Kidney epithelial cell (primary cell): ENCODE results near the gene ALK. TPM values are rescaled to one million over a fixed set of nuclear protein-coding genes. Genes with fewer than 3 reads are reported as not detected.

Source experiments
- DNase-seq: peaks from one replicate; pipeline ENCODE4 v3.0.0-alpha.2; 2010; ENCODE audit warnings: low read depth
- H3K27me3 ChIP-seq: 2 replicates; pipeline ENCODE4 v1.6.0; 2011; ENCODE audit warnings: low read length; ENCODE audit not compliant: control insufficient read depth, insufficient read depth
- H3K36me3 ChIP-seq: 2 replicates; pipeline ENCODE4 v1.5.1; 2011; ENCODE audit warnings: low read length; ENCODE audit not compliant: control insufficient read depth, insufficient read depth
- H3K4me3 ChIP-seq: 2 replicates; pipeline ENCODE4 v1.5.1; 2011; ENCODE audit warnings: low read depth, mild to moderate bottlenecking, control low read depth, low read length
- total RNA-seq: library from RNA; depleted of rRNA; stranded (reverse); fragments of >200 nt; gene quantifications from 2 replicates; pipeline ENCODE4 v1.2.3, GENCODE V29; 2015
- TF ChIP-seq, protein P1 (sequence below): IDR thresholded peaks from 2 replicates; pipeline ENCODE4 v1.5.1; 2011; ENCODE audit warnings: mild to moderate bottlenecking, moderate library complexity, low read length, control low read depth, inconsistent platforms; ENCODE audit not compliant: insufficient read depth, poor library complexity, severe bottlenecking

Gene ALK
- total RNA-seq, 1 donor from 2014 or later: not detected

DNA sequence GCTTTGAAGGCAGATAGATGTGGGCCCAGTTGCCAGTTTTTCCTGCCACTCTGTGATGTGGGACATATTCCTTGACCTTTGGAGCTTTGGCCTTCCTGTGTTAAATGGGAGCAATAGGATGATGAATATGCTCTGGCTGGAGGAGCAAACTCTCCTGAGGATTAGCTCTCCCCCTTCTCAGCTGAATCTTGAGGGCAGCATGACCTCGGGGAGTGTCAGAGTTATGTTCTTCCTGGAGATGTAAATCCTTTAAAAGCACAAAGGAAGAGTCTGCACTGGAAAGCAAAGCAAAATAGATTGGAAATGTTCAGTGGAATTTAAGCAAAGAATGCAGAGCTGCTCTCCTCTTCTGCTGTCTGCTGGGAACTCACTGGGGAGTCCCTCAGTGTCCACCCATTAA is 160.1 kb downstream of the ALK start:
- H3K36me3 ChIP-seq: no peaks in the 10 kb centered on the region
- TF ChIP-seq, protein P1, sequence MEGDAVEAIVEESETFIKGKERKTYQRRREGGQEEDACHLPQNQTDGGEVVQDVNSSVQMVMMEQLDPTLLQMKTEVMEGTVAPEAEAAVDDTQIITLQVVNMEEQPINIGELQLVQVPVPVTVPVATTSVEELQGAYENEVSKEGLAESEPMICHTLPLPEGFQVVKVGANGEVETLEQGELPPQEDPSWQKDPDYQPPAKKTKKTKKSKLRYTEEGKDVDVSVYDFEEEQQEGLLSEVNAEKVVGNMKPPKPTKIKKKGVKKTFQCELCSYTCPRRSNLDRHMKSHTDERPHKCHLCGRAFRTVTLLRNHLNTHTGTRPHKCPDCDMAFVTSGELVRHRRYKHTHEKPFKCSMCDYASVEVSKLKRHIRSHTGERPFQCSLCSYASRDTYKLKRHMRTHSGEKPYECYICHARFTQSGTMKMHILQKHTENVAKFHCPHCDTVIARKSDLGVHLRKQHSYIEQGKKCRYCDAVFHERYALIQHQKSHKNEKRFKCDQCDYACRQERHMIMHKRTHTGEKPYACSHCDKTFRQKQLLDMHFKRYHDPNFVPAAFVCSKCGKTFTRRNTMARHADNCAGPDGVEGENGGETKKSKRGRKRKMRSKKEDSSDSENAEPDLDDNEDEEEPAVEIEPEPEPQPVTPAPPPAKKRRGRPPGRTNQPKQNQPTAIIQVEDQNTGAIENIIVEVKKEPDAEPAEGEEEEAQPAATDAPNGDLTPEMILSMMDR: no peak
- no peak for DNase-seq
- no peaks in the 10 kb centered on the region for H3K27me3 ChIP-seq
- no peak overlapping the region for H3K4me3 ChIP-seq

DNA sequence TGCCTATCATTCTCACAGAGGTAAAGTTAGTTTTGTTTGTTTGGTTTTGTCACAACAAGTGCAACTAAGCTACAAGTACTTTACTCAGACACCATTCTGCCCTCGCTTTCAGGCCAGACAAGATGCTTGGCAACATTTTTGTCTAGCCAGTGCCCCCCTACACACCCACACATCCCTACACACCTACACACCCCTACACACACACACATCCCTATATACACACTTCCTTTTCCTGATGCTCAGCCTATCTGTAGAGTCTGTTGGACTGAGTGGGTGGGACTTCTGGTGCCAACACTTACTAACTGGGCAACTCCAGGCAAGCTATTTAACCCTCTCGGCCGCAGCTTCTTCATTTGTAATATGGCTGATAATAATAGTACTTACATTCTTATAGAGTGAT is 161.4 kb downstream of the ALK start:
- no peaks in the 10 kb centered on the region for H3K27me3 ChIP-seq
- no peak for DNase-seq
- no peak overlapping the region for H3K4me3 ChIP-seq
- H3K36me3 ChIP-seq: no peaks in the 10 kb centered on the region
- TF ChIP-seq, protein P1: no peak

DNA sequence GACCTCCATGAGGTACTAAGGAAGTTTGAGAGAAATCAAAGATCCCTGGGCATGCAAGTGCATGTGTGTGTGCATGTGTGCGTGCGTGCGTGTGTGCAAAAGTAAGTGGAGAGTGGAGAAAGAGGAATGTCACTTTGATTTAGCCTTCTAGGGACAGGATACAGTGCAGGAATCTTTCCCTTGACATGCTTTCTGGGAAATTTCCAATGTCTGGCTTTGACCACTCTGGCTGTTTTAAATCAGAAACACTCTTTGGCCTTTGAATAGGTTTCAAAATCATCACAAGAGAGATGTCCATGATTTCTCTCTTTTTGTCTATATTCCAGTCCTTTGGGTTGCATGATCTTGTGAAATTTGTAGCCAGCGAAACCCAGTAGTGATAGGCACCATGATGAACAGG is 162.0 kb downstream of the ALK start:
- DNase-seq: no peak
- H3K4me3 ChIP-seq: no peak overlapping the region
- H3K36me3 ChIP-seq: no peaks in the 10 kb centered on the region
- TF ChIP-seq, protein P1: no peak
- no peaks in the 10 kb centered on the region for H3K27me3 ChIP-seq

DNA sequence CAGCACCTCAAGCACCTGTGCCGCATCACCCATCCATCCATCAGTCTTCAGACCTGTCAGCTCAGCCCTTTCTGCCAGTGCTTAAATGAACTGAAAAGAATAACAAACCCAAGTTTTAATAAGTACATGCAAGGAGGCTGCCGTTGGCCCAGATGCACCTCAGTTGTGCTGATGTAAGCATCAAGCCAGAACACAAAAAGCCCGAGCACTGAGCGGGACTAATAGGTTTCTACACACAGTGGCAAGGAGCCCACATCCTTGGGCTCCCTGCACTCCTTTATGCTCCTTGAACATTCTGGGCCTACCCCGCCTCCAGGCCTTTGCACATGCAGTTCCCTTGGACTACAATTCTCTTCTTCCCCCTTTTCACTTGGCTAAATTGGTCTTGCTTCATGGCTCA is 165.6 kb downstream of the ALK start:
- DNase-seq: no peak
- TF ChIP-seq, protein P1: no peak
- no peaks in the 10 kb centered on the region for H3K36me3 ChIP-seq
- H3K4me3 ChIP-seq: no peak overlapping the region
- no peaks in the 10 kb centered on the region for H3K27me3 ChIP-seq

DNA sequence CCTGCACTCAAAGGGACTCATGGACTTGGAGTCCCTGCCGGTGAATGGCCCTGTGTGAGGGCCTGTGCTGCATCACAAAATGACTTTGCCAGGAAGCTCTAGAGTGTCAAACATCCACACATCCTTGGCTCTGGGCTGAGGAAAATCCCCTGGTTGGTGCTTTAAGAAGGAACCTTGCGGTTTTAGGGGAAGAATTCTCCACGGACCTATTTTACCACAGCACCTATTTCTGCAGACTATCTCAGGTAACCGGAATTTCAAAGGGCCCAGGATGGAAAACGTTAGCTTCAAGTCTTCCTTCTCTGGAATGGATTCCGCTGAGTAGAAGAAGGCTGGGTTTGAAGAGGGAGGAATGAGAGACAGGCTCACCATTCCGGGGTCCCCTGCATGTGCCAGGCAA is 166.2 kb downstream of the ALK start:
- H3K36me3 ChIP-seq: no peaks in the 10 kb centered on the region
- no peak overlapping the region for H3K4me3 ChIP-seq
- no peak for DNase-seq
- TF ChIP-seq, protein P1: no peak
- no peaks in the 10 kb centered on the region for H3K27me3 ChIP-seq

DNA sequence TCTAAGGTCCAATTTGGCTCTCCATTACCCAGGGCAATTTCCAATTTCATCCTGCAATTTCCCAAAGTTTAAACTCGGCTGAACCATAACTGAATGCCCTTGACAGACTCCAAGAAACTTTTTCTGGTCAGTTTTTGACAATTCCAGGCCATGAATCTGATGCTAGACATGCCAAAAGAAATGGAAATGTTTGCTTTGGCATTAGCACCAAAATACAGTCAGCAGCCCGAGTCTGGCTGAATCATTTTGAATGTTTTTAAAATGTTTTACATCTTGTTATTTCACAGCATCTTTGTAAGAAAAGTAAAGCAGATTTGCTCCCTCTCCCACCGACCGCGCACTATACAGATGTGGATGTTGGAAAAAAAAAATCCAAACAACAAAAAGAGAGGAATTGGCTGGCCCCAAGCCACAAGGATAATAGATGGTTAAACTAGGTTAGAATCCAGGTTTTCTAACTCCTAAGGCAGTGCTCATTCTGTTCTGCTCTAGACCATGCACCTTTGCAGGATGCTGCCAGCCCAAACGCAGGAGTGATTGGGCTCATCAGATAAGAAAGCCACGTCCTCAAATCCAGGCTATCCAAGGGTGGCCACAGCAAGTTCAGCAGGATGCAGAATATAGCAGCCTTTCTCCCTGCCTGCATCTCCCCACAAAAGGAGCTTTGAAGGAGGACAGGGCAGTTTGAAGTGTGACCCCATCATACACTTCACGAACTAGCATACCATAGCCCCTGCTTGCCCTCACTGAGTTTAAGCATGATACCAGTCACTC is 167.5 kb downstream of the ALK start:
- TF ChIP-seq, protein P1: no peak
- H3K36me3 ChIP-seq: no peaks in the 10 kb centered on the region
- no peaks in the 10 kb centered on the region for H3K27me3 ChIP-seq
- H3K4me3 ChIP-seq: no peak overlapping the region
- DNase-seq: no peak
